HPDE6-E6E7 (cell line): ENCODE results near the gene SEPTIN3.
A peak's percentile ranks its signal among the peaks of the same experiment; 100 is the strongest.

Experiments used
- DNase-seq: peaks from one replicate; pipeline ENCODE4 v3.0.0; 2011; ENCODE audit warnings: missing footprints; ENCODE audit errors: extremely low spot score

Gene SEPTIN3

DNA sequence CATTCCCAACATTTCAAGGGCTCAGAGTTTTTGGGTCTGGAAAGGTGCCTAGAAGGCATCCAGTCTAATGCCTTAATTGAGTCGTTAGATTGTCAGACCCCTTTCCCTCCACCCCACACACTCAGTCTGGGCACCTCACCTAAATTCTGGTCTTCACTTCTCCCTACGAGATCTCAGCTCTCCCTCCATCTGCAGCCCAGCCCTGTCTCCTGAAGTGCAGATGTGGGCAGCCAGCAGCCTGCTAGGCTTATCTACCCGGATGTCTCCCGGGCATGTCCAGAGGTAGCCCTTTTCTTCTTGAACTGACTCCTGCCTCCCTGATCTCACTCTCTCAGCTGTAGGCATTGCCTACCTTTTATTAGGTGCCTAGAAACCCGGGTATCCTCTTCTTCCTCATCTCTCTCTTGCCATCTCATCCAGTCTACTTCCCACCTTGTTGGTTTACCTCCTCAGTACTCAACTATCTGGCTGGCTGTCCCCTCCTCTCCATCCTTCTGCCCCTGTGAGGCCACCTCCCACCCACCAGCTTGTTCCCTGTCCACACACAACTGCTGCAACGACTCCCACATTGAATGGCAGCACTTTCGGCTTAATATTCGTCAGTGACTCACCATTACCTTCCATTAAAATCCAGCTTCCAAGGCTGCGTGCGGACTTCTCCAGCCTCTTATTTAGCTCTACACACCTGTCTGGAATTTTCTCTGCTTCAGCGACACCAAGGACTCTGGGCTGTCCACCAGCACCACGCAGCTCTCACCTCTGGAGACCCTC is 6.2 kb downstream of the SEPTIN3 start:
- DNase-seq: no peak

DNA sequence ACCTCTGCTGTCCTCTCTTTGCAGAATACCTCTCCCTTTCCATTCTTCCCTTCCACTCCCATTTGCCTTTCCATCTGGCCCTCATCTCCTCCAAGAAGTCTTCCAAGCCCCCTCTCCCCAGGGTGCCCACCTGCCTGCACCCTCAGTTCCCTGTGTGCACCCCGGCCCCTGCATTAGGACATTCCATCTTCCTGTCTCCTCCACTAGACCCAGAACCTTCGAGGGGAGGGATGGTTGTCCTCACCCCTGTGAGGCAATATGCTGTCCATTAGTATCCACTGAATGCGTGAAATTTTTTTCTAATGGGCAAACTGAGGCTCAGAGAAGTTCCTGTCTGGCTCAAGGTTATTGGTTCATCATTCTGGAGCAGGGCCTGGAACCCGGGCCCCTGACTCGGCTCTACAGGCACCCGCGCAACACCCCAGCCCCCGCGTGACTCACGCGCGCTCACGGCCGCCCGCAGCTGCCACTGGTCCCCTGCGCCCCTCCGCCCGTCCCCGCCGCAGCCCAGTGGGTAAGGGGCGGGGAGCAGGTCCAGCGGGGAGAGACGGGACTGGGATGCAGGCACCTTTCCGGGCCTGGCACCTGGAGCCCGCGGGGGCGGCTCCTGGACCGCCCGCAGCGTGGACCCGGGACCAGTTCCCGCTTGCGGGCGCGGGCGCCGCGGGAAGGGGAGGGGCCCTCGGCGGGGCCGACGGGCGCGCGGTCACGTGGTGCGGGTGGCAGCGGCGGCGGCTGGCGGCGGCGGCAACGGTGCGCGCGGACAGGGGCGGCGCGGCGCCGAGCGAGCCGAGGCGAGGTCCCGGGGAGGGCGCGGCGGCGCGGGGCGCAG is 7.0 kb downstream of the SEPTIN3 start:
- no peak for DNase-seq

DNA sequence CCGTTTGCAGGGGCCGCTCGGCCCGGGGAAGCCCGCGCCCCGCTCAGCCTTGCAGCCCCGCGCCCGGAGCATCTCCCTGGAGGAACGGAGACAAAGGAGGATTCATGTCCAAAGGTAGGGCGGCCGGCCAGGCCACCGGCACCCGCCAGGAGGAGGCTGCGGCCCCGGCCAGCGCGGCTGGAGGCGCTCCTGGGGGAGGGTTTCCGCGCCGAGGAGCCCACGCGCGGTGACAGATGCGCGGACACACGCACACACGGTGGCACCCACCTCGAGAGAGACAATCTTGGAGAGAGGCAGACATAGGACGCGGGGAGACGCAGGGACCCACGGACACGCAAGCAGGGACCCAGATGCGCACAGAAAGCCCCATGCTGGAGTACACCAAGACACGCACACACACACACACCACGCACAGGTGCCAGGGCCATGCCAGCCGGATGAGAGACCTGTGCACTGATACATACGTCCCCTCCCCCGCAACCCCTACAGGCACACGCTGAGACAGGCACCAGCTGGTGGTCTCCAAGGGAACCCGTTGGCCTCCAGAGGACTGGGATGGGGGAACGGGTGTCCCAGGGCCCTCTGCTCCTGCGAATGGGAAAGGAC is 7.8 kb downstream of the SEPTIN3 start:
- DNase-seq: no peak

DNA sequence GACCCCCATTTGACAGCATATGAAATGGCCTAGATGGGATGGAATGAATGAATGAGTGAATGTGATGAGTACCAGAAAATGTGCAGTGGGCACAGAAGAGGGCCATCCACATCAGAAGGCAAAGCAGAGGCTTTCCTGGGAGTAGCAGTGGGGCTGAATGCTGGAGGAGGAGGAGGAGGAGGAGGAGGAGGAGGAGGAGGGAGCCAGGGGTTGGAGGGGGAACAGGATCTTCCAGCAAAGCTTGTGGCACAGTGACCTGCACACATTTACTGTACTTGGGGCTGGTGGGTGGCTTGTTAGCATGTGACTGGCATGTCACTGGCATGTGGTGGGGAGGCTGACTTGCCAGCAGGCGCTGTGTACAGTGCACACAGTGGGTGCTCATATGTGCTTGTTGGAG is 9.5 kb downstream of the SEPTIN3 start:
- no peak for DNase-seq

DNA sequence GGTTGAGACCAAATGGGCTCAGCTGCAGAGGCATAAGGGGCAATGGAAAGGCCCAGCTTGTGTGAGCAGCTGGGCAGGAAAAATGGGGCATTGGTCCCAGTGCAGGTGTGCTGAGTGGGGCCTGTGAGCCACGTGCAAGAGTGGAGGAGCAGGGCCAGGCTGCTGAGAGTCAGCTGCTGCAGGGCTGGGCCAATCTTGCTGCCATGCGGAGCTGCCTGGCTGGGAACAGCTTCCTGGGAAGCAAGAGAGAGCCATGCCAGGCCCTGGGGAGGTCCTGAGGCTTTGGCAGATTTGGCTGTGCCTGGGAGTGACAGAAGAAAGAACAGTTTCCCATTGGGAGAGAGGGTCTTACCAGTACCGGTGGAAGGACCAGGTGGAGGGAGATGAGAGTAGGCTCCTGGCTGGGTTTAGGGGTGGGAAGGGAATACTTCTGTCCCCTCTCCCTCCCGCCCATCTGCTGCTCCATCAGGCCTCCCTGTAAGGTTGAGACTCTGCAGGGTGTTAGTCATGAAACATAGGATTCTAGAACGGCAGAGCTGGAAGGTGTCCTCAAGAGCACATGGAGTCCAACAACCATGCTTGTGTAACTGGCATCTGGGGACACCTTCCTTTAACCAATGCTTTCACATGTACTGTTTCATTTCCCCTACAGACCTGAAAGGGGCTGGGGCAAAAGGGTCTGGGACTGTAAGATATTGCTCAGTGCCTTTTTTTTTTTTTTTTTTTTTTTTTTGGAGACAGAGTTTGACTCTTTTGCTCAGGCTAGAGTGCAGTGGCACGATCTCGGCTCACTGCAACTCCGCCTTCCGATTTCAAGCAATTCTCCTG is 10.4 kb downstream of the SEPTIN3 start:
- DNase-seq: no peak

DNA sequence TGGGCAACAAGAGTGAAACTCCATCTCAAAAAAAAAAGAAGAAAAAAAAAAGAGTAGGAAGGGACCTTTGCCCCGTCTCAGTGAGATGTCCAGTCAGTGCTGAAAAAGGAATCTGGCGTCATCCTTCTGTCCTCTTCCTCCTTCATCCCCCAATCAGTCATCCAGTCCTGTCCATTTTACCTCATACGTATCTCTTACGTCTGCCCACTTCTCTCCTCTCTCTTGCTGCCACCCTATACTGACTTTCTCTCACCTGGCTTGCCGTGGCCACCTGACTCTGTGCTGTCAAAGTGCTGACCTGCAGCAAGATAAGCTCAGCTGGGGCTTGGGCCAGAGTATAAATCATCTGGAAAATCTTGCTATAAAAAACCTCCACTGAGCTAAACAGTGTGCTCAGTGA is 13.6 kb downstream of the SEPTIN3 start:
- no peak for DNase-seq

DNA sequence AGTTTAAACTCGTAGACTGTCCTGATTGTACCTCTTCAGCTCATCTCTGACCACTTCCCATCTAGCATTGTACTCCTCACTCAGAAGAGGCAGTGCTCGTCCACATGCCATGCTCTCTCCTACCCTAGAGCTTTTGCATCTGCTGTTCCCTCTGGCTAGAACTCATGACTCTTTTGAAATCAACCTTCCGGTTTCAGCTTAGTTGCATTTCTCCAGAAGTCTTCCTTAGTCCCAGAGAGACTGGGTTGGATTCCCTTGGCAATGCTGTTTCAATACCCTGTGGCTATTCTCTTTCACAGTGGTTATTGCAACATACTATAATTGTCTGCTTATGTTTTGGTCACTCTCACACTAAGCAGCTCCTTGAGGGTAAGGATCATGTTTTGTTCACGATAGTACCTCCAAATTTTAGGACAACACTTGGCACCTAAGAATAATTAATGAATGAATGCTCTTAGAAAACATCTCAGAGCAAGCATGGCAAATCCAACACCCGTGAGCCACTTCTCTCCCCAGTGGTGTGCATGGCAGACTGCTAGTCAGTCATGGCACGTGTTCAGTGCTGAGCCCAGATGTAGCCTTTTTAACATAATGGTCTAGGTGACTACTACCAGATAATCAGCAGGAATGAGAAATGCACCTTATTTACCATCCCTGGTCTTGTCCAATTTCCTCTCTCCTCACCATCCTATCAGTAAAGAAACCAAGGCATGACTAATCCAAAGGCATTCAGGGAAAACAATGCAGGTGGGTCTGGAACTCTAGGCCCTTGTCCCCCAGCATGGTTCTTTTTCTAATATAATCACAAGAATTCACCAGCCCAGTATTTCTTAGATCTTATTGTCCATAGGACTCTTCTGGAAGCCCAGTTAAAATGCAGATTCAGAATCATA is 14.5 kb downstream of the SEPTIN3 start:
- DNase-seq: no peak

DNA sequence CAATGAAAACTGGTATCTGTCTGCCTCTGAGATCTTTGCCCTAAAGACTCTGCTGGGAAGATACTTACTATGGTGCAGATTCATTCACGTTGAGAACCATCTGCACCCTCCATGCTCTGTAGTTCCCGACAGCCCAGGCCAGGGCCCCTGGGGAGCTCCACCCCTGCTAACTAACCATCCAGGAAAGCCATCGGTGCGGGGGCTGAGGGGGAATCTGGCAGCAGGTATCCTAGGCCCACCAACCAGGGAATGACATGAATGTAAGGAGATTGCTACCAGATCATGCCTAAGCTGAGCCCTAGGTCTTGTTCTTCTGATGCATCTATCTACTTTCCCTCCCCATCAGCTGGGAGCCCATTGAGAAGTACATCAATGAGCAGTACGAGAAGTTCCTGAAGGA is 18.0 kb downstream of the SEPTIN3 start:
- DNase-seq: no peak

DNA sequence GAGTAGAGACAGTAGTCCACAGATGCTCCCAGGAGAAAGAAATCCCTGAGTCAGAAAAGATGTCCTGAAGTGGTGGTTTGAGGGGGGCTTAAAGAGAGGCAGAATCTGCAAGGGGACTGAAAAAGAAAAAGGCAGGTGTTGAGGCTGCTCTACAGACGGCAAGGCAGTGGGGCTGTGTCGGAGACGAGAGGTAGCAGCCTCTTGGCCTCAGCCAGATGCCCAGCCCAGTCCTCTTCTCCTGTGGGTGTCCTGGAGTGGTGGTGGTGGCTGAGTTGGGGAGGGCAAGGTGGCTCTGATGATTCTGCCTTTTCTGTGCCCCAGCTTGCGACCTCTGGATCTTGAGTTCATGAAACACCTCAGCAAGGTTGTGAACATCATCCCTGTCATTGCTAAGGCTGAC is 20.0 kb downstream of the SEPTIN3 start:
- DNase-seq: no peak

DNA sequence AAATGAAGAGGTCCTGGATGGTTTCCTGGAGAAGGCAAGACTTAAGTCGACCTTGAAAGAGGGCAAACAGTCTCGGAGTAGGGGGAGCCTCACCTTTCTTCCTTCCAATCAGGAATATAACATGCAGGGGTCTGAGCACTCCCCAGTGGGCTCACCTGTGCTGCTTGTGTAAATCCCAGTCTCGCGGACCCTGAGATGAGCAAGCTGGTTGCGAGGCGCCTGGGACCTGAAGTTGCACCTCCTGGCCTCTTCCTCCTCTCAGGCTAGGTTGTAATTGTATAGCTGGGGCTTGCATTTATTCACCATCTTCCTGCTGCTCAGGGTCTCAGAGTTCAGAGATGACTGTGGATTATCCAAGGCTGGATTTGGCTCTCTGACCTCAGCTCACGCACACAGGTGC is 21.9 kb downstream of the SEPTIN3 start:
- no peak for DNase-seq

DNA sequence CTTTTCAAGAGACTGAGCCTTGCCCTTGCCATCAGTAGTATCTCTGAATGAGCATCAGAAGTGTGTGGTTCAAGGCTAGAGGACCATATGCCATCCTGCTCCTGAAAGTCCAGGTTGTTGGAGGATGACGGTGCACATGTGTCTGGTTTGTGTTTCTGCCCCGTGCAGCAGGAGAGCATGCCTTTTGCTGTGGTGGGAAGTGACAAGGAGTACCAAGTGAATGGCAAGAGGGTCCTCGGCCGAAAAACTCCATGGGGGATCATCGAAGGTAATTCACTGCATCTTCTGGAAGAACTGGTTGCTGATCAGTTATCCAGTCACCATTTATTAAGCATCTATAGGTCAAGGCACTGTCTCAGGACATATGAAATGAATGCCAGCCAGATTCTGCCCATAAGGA is 23.3 kb downstream of the SEPTIN3 start:
- no peak for DNase-seq

DNA sequence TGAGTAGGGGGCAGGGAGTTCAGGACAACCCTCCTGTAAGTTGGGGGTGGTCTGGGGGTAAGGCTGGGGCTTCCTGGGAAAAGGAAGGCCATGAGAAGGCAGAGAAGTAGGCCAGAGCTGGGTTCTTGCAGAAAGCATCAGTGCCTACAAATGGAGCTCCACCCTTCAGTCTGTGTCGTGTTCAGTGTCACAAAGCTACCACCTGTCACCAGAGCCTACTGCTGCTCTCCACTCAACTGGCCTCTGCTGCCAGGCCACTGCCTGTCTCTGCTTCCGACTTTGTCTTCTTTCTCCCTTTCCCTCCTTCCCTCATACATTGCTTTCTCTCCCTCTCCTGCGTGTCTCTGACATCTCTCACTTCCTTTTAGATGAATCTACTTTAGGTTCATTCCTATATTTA is 26.0 kb downstream of the SEPTIN3 start:
- DNase-seq: no peak

DNA sequence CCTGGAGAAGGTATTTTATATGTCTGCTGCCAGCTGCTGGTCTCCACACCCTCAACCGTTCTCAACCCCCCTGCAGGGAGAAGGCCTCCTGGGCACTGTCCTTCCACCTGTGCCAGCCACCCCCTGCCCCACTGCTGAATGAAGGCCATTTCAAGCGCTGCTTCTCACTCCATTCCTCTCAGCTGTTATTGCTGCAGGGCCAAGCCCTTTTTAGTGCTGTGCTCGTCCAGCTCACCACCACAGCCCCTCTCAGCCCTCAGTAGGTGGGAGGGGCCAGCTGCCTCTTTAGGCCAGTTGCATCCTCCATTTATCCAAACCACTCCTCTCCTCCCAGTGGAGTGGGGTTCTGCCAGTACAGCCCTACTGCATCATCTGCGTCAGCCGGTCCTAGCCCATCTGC is 27.6 kb downstream of the SEPTIN3 start:
- DNase-seq: no peak

DNA sequence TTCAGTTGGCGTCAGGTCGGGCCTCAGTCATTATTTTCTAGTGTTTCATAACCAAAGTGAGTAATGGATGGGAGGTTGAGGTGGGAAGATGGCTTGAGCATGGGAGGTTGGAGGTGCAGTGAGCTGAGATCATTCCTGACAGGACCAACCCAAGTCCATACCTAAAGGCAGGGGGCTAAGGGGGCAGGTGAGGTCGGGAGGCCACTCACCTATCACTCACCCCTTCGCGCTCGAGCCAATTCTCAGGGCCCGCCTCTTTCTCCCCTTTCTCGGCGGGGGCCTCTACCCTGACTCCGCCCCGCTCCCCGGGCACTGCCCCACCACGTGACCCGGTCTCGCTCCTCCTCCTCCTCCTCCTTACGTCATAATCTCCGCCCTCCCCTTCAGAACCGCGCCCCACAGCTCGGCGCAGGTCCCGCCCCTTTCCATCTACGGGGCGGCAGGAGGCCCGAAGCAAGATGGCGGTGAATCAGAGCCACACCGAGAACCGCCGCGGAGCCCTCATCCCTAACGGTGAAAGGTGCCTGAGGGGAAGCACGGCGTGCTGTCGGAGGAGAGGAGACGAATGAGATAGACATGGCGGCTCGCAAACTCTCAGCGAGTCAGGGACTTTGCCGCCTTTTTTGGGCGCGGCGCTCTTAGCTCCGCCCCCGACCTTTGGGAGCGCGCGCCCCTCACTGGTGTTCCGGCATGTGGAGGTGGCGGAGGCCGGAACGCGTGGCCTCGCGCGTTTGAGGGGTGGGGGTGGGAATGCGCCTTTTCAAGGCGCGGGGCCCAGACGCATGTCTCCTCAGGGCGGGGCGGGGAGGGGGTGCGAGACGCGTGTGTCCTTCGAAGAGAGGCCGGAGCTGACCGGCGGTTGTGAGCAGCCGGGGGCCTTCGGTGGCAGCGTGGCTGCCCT is 29.4 kb downstream of the SEPTIN3 start, which contains the start of gene WBP2NL:
TSS of gene WBP2NL (plus strand) at position 428 of the 901 bp plus-strand sequence. CDS start at position 459, 31 bp downstream.
- DNase-seq: peak; percentile 87

DNA sequence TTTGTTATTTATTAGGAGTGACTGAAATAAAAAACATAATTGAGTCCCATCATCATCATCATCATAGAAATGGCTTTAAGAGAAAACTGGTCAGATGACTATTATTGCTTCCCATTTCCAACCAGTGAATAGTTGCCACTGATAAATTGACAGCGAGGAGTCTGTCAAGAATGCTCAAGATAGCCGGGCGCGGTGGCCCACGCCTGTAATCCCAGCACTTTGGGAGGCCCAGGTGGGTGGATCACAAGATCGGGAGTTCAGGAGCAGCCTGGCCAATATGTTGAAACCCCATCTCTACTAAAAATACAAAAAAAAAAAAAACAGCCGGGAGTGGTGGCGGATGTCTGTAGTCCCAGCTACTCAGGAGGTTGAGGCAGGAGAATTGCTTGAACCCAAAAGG is 31.2 kb downstream of the SEPTIN3 start:
- DNase-seq: no peak

DNA sequence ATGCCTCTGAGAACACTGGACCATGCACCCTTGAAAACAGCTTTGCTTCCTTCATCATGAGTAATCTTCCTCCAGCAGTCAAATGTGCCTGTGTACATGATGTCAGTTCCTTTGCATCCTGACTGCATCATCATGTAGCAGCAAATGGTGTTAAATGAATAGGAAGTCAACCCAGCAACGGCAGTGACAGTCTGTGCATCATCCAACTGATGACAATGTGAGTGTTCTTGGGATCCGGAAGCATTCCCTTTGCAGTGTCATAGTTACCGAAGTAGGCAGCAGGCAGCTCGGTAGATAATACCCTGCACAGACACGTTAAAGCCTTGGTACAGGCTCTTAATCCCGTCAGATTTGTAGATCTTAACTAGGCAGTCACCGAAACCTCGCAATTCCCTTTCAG is 31.9 kb downstream of the SEPTIN3 start:
- DNase-seq: no peak

DNA sequence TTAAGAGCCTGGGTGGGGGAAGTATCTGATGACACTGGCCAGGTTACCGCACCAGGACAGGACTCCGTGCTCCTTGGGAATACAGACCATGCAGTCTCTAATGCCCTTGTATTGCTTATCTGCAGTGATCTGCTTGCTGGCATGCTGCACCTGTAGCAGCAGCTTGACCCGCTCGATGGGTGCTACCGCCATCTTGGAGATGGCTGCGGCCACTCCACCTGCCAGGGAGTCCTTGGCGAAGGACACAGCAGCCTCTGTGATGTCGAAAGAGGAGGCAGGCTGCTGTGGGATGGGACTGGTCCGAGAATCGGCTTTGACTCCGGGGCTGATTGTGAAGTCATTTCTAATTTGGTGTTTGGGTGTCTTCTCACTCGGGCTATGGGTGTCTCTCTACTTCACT is 32.5 kb downstream of the SEPTIN3 start:
- DNase-seq: no peak

DNA sequence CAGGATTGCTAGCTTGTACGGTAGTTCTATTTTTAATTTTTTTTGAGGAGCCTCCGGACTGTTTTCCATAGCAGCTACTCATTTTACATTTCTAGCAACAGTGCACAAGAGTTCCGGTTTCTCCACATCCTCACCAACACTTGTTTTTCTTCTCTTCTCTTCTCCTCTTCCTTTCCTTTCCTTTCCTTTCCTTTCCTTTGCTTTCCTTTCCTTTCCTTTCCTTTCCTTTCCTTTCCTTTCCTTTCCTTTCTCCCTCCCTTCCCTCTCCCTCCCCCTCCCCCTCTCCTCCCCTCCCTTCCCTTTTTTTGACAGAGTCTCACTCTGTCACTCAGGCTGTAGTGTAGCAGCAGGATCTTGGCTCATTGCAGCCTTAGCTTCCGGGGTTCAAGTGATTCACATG is 38.7 kb downstream of the SEPTIN3 start:
- DNase-seq: no peak

DNA sequence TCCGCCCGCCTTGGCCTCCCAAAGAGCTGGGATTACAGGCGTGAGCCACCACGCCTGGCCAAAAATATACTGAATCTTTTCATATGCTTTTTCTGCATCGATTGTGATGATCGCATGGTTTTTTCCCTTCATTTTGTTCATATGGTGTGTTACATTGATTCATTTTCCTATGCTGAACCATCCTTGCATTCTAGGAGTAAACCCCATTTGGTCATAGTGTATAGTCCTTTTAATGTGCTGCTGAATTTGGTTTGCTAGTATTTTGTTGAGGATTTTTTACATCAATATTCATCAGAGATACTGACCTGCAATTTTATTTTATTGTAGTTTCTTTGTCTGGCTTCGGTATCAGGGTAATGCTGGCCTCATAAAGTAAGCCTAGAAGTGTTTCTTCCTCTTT is 41.5 kb downstream of the SEPTIN3 start:
- no peak for DNase-seq

DNA sequence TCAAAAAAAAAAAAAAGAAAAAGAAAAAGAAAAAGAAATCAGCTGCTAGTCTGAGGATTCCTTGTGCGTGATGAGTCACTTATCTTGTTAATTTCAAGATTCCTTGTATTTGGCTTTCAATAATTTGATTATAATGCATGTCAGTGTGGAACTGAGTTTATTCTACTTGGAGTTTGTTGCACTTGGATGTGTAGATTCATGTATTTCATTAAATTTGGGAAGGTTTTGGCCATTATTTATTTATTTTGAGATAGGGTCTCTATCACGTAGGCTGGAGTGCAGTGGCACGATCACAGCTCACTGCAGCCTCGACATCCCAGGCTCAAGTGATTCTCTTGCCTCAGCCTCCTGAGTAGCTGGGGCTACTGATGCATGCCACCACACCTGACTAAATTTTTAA is 44.1 kb downstream of the SEPTIN3 start:
- DNase-seq: no peak
